IPS DF 6.9 (cell line): Measurements from ENCODE around the gene CAPN10.

Experiments
- DNase-seq: peaks from one replicate; pipeline ENCODE4 v3.0.0-alpha.2; 2013; ENCODE audit warnings: low read depth, low spot score
- H3K27ac ChIP-seq: one replicate; pipeline ENCODE4 v1.5.1; 2013; ENCODE audit warnings: low read length, control low read depth
- H3K27me3 ChIP-seq: 2 replicates; pipeline ENCODE4 v1.6.1; 2013; ENCODE audit warnings: mild to moderate bottlenecking, low read length; ENCODE audit not compliant: control insufficient read depth, insufficient read depth
- H3K36me3 ChIP-seq: 2 replicates; pipeline ENCODE4 v1.6.1; 2013; ENCODE audit warnings: low read length; ENCODE audit not compliant: control insufficient read depth, insufficient read depth
- H3K4me1 ChIP-seq: 2 replicates; pipeline ENCODE4 v1.6.1; 2013; ENCODE audit warnings: low read length; ENCODE audit not compliant: control insufficient read depth, insufficient read depth
- H3K4me3 ChIP-seq: 2 replicates; pipeline ENCODE4 v1.5.1; 2013; ENCODE audit warnings: mild to moderate bottlenecking, low read length
- H3K9me3 ChIP-seq: 2 replicates; pipeline ENCODE4 v1.6.1; 2013; ENCODE audit warnings: low read length, inconsistent platforms; ENCODE audit not compliant: control insufficient read depth, insufficient read depth
- WGBS: extraction: QIAGEN DNeasy Blood & Tissue Kit; methylation state at CpG from one replicate; pipeline ENCODE4 v1.1.7; 2013; ENCODE audit warnings: mixed read lengths, missing lambda C conversion rate; ENCODE audit not compliant: insufficient read length, insufficient coverage; 5-methylcytosine and 5-hydroxymethylcytosine counted together

The CAPN10 gene

DNA sequence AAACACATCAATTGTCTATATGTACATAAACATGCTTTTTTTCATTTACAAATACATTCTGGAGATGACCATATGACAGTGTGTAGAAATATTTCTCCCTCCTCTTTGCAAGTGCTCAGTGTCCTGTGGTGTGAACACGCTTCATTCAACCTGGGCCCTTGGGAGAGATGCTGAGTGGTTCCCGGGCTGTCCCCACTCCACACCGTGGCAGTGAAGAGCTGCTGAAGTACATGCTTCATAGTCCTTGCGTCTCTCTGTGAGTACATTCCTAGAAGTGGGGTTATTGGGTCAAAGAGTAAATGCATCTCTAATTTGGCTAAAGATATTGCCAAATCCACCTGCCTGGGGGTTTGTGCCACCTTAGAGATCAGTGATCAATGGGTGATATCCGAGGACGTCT lies 32.2 kb downstream of the CAPN10 start:
- DNase-seq: no peak
- Histone ChIP-seq H3K4me3 (no peak overlapping the region), H3K27me3 (0 out of 2 replicates have a peak, but pooled peaks cover 2% of the 10 kb centered on the region), H3K9me3 (peaks cover 15% of the 10 kb centered on the region), H3K27ac (no peak overlapping the region), H3K4me1 (no peaks in the 10 kb centered on the region), H3K36me3 (no peaks in the 10 kb centered on the region)
- no CpG with 5 or more reads among the region's 6 CpGs for WGBS

DNA sequence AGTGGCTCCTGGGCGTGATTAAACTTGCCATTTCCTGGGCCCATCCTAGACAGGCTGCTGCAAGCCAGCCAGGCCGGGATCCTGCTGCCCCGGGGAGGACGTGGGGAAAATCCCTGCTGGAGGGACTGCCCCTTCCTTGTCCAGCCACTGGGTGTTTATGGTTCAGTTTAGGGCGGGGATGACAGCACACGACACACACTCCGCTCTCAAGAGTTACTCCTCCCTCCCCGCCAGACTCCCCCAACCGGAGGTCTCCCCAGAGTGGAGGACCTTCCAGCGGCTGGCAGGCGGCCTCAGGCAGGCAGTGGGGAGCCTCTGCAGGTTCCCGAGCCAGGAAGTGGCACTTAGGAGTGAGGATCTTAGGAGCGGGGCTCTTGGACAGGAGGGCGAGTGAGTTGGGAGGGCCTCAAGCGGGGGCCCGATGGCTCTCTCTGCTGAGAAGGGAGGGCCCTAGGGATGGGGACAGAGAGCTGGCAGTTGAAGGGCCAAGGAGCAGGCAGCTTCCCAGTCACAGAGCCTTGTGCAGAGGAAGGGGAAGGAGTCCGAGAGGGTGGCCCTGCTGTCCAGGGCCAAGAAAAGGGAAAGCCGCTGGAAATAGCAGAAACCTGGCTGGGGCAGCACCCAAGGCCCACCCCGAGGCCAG lies 33.1 kb downstream of the CAPN10 start:
- DNase-seq: no peak
- no CpG with 5 or more reads among the region's 19 CpGs for WGBS
- H3K4me3 ChIP-seq: no peak overlapping the region
- H3K4me1 ChIP-seq: no peaks in the 10 kb centered on the region
- 0 out of 2 replicates have a peak, but pooled peaks cover 2% of the 10 kb centered on the region for H3K27me3 ChIP-seq
- no peaks in the 10 kb centered on the region for H3K36me3 ChIP-seq
- H3K27ac ChIP-seq: no peak overlapping the region
- peaks cover 11% of the 10 kb centered on the region for H3K9me3 ChIP-seq

DNA sequence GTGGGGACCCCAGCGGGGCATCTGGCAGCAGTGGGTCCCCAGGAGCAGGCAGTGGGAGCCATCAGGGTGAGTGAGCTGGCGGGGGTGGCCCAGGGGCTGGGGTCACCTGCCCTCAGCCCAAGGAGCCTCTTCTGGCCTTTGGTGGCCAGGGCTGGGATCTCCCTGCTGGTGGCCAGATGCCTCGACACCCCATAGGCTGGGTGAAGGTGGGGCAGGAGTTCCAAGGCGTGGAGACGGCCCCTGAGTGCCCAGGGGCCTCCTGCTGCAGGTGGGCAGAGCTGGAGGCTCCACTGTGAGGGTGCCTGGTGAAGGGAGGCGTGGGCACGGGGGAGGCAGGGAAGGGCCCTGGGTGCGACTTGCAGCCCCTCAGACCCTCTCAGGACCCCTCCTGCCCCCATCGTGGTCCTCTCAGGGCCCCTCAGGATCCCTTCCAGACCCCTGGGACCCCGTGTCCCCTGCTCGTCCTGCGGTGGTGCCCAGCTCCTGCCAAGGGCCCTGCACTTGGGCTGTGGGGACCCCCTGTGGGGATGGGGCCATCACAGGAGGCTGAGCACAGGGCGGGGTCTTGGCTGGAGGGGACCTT lies 33.7 kb downstream of the CAPN10 start:
- whole genome bisulfite sequencing: no CpG with 5 or more reads among the region's 13 CpGs
- H3K9me3 ChIP-seq: peaks cover 9% of the 10 kb centered on the region
- DNase-seq: no peak

DNA sequence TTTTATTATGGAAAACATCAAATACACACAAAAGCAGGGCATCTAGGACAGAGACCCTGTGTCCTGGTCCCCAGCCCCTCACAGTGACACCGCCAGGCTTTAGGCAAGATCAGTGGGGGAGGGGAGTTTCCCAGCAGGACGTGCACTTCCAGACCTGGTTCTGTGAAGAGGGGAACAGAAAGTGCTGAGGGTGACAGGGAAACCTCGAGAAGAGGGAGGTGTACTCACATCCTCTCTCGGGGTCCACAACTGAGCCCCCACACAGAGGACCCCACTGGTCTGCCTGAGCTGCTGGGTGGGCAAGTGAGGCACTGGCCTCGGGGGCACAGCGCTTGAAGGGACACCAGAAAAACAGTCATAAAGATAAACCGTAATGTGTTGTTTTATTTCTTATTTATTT lies 34.3 kb downstream of the CAPN10 start:
- no CpG with 5 or more reads among the region's 7 CpGs for WGBS
- DNase-seq: no peak
- Histone ChIP-seq H3K9me3 (peaks cover 9% of the 10 kb centered on the region), H3K36me3 (no peaks in the 10 kb centered on the region), H3K27me3 (0 out of 2 replicates have a peak, but pooled peaks cover 2% of the 10 kb centered on the region), H3K27ac (no peak overlapping the region), H3K4me3 (no peak overlapping the region), H3K4me1 (no peaks in the 10 kb centered on the region)

More for the DNA sequence above, 33.7 kb downstream of the CAPN10 start:
- Histone ChIP-seq H3K4me1 (no peaks in the 10 kb centered on the region), H3K27me3 (0 out of 2 replicates have a peak, but pooled peaks cover 2% of the 10 kb centered on the region), H3K27ac (no peak overlapping the region), H3K4me3 (no peak overlapping the region), H3K36me3 (no peaks in the 10 kb centered on the region)

DNA sequence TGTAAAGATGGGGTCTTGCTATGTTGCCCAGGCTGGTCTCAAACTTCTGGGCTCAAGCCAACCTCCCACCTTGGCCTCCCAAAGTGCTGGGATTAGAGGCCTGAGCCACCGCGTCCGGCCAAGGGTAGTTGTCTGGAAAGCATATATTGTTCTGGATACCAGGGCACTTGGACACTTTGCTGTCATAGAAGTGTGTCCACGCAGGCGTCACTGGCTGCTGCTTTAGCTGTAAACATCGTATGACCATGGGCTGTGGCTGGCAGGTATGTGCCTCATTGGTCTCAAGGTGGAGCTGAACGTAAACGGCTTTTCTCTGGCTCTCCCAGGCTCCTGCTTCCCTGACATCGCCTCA lies 35.5 kb downstream of the CAPN10 start:
- no peak for DNase-seq
- H3K9me3 ChIP-seq: peaks cover 5% of the 10 kb centered on the region
- no peak overlapping the region for H3K4me3 ChIP-seq
- H3K4me1 ChIP-seq: no peaks in the 10 kb centered on the region
- no peak overlapping the region for H3K27ac ChIP-seq
- H3K27me3 ChIP-seq: 0 out of 2 replicates have a peak, but pooled peaks cover 2% of the 10 kb centered on the region
- WGBS: no CpG with 5 or more reads among the region's 9 CpGs
- H3K36me3 ChIP-seq: no peaks in the 10 kb centered on the region

DNA sequence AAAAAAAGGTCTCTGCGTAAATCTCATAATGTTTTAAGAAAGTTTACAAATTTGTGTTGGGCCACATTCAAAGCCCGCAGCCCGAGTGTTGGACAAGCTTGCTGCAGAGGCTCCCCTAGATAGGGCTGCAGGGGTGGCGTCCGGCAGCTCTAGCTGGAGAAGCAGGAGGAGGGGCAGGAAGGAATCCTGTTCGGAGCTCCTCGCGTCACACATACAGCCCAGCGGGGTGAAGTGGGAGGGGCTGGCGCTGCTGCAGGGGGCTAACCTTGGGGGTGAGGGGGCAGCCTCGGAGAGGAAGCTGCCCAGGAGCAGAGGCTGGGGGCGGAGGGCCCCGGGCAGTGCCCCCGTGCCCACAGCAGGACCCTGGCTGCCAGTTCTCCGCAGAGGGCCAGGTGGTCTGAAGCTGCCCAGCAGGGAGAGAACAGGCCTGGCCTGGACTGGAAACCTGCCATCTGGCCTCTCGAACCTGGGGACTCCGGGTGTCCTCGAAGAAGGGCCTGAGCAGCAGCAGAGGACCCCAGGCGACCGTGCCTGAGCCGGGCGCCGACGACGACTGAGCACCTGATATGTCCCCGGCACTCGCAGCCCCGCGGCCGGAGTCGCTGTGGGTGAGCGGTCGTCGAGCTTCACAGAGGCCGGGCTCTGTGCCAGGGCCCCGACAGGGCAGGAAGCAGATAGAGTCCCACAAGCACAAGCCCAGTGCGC lies 36.1 kb downstream of the CAPN10 start:
- no CpG with 5 or more reads among the region's 37 CpGs for WGBS
- no peaks in the 10 kb centered on the region for H3K36me3 ChIP-seq
- peaks cover 5% of the 10 kb centered on the region for H3K9me3 ChIP-seq
- H3K4me1 ChIP-seq: no peaks in the 10 kb centered on the region
- 0 out of 2 replicates have a peak, but pooled peaks cover 2% of the 10 kb centered on the region for H3K27me3 ChIP-seq
- no peak overlapping the region for H3K4me3 ChIP-seq
- no peak for DNase-seq
- H3K27ac ChIP-seq: no peak overlapping the region

DNA sequence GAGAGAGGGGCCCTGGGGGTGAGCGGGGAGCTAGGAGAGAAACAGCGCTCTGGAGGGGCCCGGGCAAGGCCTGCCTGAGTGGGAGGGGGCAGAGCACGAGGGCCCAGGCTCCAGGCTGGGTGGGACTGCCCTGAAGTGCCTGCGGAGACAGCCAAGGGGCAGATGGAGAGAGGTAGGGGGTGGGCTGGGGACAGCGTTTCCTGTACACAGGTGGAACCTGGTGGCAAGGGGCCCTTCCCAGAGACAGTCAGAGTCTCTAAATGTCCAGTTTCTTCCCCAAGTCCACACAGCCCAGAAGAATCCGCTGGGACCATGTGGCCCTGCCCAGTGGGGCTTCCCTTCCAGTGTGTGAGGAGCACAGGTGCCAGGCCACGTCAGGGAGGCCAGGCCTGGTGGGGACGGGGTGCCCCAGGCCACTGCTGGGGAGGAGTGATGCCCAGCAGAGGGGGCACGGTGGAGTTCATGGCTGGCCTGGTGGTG lies 37.0 kb downstream of the CAPN10 start:
- Histone ChIP-seq H3K27ac (no peak overlapping the region), H3K36me3 (no peaks in the 10 kb centered on the region), H3K9me3 (peaks cover 5% of the 10 kb centered on the region), H3K27me3 (0 out of 2 replicates have a peak, but pooled peaks cover 2% of the 10 kb centered on the region), H3K4me1 (no peaks in the 10 kb centered on the region), H3K4me3 (no peak overlapping the region)
- WGBS: no CpG with 5 or more reads among the region's 10 CpGs
- DNase-seq: no peak

DNA sequence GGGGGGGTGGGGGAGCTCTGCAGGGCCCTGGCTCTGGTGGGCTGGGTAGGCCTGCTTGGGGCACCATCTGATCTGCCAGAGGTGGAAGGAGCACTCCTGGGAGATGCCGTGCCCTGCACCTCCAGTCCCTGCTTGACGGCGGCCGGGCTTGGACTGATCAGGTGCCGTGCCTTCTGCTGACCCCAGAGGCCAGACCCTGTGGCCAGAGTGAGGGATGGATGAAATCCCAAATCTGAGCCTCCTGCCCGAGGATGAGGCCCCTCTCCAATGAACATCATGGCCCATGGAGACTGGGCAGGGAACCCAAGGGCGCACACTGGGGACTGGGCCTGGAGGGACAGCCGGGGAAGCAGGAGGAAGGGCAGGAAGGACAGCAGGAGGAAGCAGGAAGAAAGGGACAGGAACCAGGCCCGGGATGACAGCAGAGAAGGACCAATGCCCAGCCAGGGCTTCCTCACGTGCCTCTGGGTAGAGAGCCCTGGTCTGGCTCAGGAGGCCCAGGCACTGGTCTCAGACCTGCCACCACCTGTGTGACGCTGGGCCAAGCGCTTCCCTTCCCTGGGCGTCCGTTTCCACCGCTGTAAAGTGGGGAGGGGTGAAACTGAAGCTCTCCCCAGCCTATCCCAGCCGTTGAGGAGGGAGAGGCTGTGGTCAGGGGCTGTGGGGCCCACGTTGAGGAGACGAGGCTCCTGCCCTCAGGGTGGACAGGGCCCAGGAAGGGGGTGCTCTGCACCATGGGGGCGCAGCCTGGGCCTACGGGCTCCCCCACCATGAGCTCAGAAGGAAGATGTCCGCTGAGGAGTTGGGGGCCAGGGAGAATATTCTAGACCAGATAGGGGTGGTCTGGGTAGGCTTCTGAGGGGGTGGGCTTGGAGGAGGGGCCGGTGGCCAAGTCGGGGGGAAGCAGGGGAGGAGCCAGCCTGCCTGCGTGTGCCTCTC lies 37.7 kb downstream of the CAPN10 start:
- WGBS: no CpG with 5 or more reads among the region's 24 CpGs
- peaks cover under 1% of the 10 kb centered on the region for H3K9me3 ChIP-seq
- no peak overlapping the region for H3K4me3 ChIP-seq

DNA sequence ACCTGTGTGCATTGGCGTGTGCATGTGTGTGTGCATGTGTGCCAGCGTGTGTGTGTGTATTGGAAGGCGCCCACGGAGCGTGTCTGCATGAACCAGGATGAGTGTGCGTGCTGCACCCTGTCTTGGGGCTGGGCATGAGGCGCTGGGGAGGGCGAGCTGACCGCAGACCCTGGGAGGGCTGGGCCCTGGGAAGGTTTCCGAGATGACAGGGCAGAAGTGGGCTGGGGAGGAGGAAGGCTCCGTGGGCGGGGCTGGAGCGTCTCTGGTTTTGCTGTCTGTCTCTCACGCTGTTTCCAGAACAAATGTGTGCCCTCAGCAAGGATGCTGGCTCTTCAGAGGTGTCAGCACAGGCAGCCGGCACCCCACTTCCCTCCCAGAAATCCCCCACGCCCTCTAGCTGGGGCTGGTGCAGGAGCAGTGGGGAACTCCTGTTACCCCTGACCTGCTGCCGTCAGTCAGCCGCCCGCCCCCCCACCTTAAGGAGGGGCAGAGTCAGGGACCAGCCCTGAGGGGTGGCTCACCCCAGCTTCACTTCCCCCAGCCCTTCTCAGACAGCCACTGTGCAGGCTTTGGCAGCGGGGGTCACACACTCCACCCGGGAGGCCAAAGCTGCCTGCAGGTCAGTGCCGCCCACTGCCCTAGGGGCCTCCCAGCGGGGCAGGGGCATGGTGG lies 38.6 kb downstream of the CAPN10 start, which contains the start of gene GPR35:
GPR35 (plus strand) TSS at position 531 of the 672 bp plus-strand sequence. CDS start 4,473 bp downstream, outside the sequence.
- DNase-seq: no peak
- H3K4me3 ChIP-seq: no peak within 1 kb of the TSS
- no peak within 1 kb of the TSS for H3K27ac ChIP-seq
- no peaks in the 10 kb centered on the region; the same call in 1 of the 2 replicates for H3K36me3 ChIP-seq
- no peaks in the 10 kb centered on the region for H3K4me1 ChIP-seq
- H3K27me3 ChIP-seq: 0 out of 2 replicates have a peak, but pooled peaks cover 2% of the 10 kb centered on the region
- no peaks in the 10 kb centered on the region; the same call in 1 of the 2 replicates for H3K9me3 ChIP-seq
- WGBS: no CpG with 5 or more reads among the region's 23 CpGs

More for the DNA sequence above, 37.7 kb downstream of the CAPN10 start:
- 0 out of 2 replicates have a peak, but pooled peaks cover 2% of the 10 kb centered on the region for H3K27me3 ChIP-seq
- no peaks in the 10 kb centered on the region for H3K4me1 ChIP-seq
- no peak for DNase-seq
- H3K27ac ChIP-seq: no peak overlapping the region
- H3K36me3 ChIP-seq: no peaks in the 10 kb centered on the region; the same call in 1 of the 2 replicates
